ENCODE data around the gene ZNF90. TPM values are rescaled to one million over a fixed set of nuclear protein-coding genes. Genes with fewer than 3 reads are reported as not detected.

Gene ZNF90
- total RNA-seq, 2 experiments from 2014 or later, result 18.1 to 27.0 TPM

DNA sequence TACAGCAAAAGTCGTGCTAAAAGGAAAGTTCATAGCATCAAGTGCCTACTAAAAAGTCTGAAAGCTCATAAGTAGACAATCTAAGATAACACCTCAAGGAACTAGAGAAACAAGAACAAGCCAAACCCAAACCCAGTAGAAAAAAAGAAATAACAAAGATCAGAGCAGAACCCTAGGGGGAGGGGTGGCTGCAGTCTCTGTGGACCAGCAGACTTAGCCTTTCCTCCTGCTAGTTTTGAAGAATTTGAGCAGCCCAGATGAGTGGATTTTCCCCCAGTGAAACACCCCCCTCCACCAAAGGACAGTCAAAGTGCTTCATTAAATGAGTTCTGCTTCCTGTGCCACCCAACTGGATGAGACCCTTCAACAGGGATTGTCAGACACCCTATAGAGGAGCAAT, 86.7 kb downstream of the ZNF90 start:
- intact Hi-C loops (cut with micrococcal nuclease; ENCODE audit: unreplicated experiment), result no loop called here
- H3K4me3 ChIP-seq (ENCODE audit: low read depth, low read length, poor library complexity, severe bottlenecking), result no peak overlapping the region
- no peaks in the 10 kb centered on the region for H3K79me2 ChIP-seq (ENCODE audit: insufficient read depth, low read depth, low read length)
- H2AFZ ChIP-seq (ENCODE audit: low read length), result no peak overlapping the region
- no peaks in the 10 kb centered on the region for H4K20me1 ChIP-seq (ENCODE audit: insufficient read depth, low read length)
- POLR2A ChIA-PET, result interaction anchor here (0.7 kb wide), 1 partner anchor 137 kb away, joined by 3 read pairs; no protein-coding TSS in a partner anchor
- TF ChIP-seq, protein P1, sequence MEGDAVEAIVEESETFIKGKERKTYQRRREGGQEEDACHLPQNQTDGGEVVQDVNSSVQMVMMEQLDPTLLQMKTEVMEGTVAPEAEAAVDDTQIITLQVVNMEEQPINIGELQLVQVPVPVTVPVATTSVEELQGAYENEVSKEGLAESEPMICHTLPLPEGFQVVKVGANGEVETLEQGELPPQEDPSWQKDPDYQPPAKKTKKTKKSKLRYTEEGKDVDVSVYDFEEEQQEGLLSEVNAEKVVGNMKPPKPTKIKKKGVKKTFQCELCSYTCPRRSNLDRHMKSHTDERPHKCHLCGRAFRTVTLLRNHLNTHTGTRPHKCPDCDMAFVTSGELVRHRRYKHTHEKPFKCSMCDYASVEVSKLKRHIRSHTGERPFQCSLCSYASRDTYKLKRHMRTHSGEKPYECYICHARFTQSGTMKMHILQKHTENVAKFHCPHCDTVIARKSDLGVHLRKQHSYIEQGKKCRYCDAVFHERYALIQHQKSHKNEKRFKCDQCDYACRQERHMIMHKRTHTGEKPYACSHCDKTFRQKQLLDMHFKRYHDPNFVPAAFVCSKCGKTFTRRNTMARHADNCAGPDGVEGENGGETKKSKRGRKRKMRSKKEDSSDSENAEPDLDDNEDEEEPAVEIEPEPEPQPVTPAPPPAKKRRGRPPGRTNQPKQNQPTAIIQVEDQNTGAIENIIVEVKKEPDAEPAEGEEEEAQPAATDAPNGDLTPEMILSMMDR (conservative IDR thresholded peaks at IDR 0.05; ENCODE audit: low read length), result no peak
- no peak for TF ChIP-seq EZH2phosphoT487 (IDR thresholded peaks at IDR 0.05; ENCODE audit: borderline replicate concordance, low read depth, low read length)
- CTCF ChIA-PET (ENCODE audit: unreplicated experiment), result no interaction called here
- H3K4me2 ChIP-seq (ENCODE audit: low read length), result no peak overlapping the region
- no peak overlapping the region for H3K27ac ChIP-seq (ENCODE audit: low read depth, low read length, poor library complexity, severe bottlenecking)
- DNase-seq (ENCODE audit: low spot score), result no peak
- peaks cover 22% of the 10 kb centered on the region for H3K4me1 ChIP-seq (ENCODE audit: insufficient read depth, low read length, poor library complexity, severe bottlenecking)
- H3K36me3 ChIP-seq (ENCODE audit: insufficient read depth, low read length), result no peaks in the 10 kb centered on the region; the same call in 1 of the 2 replicates
- H3K9me2 ChIP-seq (ENCODE audit: insufficient read depth, low read length), result no peaks in the 10 kb centered on the region
- BruUV-seq (replicated peaks), result no TSS peak
- peaks cover 6% of the 10 kb centered on the region; the same call in 1 of the 2 replicates for H3K9me3 ChIP-seq (ENCODE audit: low read length)

DNA sequence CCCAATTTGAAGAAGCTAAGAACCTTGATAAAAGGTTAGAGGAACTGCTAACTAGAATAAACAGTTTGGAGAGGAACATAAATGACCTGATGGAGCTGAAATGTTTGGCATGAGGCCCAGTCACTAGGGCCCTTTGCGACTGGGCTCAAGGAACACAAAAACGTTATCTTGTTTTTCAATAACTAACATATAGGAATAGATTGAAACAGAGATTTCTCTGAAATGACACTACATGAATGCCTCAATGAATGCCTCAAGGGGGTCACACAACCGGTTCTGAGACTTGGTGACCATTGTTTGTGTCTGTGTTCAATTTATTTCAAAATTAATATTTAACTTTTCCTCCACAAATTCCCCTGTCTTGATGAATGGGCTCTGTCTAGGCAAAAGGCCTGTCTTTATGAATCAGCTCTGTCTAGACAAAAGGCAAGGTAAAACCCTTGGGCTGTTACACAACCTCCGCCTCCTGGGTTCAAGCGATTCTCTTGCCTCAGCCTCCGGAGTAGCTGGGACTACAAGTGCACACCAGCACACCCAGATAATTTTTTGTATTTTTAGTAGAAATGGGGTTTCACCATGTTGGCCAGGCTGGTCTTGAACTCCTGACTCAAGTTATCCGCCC, 88.3 kb downstream of the ZNF90 start:
- H2AFZ ChIP-seq (ENCODE audit: low read length), result no peak overlapping the region
- no peaks in the 10 kb centered on the region for H3K79me2 ChIP-seq (ENCODE audit: insufficient read depth, low read depth, low read length)
- no TSS peak for BruUV-seq (replicated peaks)
- H3K36me3 ChIP-seq (ENCODE audit: insufficient read depth, low read length), result no peaks in the 10 kb centered on the region; the same call in 1 of the 2 replicates
- H3K4me1 ChIP-seq (ENCODE audit: insufficient read depth, low read length, poor library complexity, severe bottlenecking), result peaks cover 20% of the 10 kb centered on the region
- H3K9me2 ChIP-seq (ENCODE audit: insufficient read depth, low read length), result no peaks in the 10 kb centered on the region
- CTCF ChIA-PET (ENCODE audit: unreplicated experiment), result no interaction called here
- peaks cover 6% of the 10 kb centered on the region; the same call in 1 of the 2 replicates for H3K9me3 ChIP-seq (ENCODE audit: low read length)
- H3K27ac ChIP-seq (ENCODE audit: low read depth, low read length, poor library complexity, severe bottlenecking), result no peak overlapping the region
- POLR2A ChIA-PET, result no interaction called here
- intact Hi-C loops (cut with micrococcal nuclease; ENCODE audit: unreplicated experiment), result no loop called here
- no peak overlapping the region for H3K4me3 ChIP-seq (ENCODE audit: low read depth, low read length, poor library complexity, severe bottlenecking)
- TF ChIP-seq, protein P1 (conservative IDR thresholded peaks at IDR 0.05; ENCODE audit: low read length), result no peak
- TF ChIP-seq EZH2phosphoT487 (IDR thresholded peaks at IDR 0.05; ENCODE audit: borderline replicate concordance, low read depth, low read length), result no peak
- no peak for DNase-seq (ENCODE audit: low spot score)
- H4K20me1 ChIP-seq (ENCODE audit: insufficient read depth, low read length), result no peaks in the 10 kb centered on the region
- H3K4me2 ChIP-seq (ENCODE audit: low read length), result no peak overlapping the region

DNA sequence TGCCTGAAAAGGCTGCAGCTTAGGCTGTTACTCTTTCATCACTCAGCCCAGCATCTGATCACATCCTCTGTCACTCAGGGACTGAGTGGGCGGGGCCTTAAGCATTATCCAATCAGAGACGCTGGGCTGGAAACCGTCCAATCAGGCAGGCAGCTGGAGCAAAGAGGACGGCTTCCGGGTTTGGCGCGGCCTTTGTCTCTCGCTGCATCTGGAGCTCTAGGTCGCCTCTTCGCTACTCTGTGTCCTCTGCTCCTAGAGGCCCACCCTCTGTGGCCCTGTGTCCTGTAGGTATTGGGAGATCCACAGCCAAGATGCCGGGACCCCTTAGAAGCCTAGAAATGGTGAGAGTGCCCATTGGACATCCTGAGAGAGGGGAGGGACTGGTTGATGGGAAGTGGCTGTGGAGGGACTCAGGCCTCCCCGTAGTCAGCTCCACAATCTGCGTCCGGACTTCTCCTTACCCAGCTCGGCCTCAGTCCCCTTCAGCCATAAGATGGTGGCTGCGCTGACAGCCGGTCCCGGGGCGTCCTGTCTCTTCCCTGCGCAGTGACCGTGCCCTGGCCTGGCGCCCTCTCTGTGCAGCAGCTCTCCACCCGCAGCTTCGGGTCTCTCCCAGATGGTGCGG, 89.3 kb downstream of the ZNF90 start, which contains the start of gene ZNF486:
ZNF486 (plus strand) TSS at position 195 of the 625 bp plus-strand sequence; CDS start at position 312, 117 bp downstream.
- Histone ChIP-seq H3K4me1 (ENCODE audit: insufficient read depth, low read length, poor library complexity, severe bottlenecking) (peaks cover 13% of the 10 kb centered on the region), H3K79me2 (ENCODE audit: insufficient read depth, low read depth, low read length) (no peaks in the 10 kb centered on the region), H3K9me3 (ENCODE audit: low read length) (peaks cover 4% of the 10 kb centered on the region; the same call in 1 of the 2 replicates), H3K36me3 (ENCODE audit: insufficient read depth, low read length) (no peaks in the 10 kb centered on the region; the same call in 1 of the 2 replicates), H3K4me2 (ENCODE audit: low read length) (no peak within 1 kb of the TSS), H3K27ac (ENCODE audit: low read depth, low read length, poor library complexity, severe bottlenecking) (no peak within 1 kb of the TSS), H2AFZ (ENCODE audit: low read length) (no peak within 1 kb of the TSS), H3K9me2 (ENCODE audit: insufficient read depth, low read length) (no peaks in the 10 kb centered on the region), H4K20me1 (ENCODE audit: insufficient read depth, low read length) (no peaks in the 10 kb centered on the region), H3K4me3 (ENCODE audit: low read depth, low read length, poor library complexity, severe bottlenecking) (no peak within 1 kb of the TSS)
- no peak for TF ChIP-seq EZH2phosphoT487 (IDR thresholded peaks at IDR 0.05; ENCODE audit: borderline replicate concordance, low read depth, low read length)
- TF ChIP-seq, protein P1 (conservative IDR thresholded peaks at IDR 0.05; ENCODE audit: low read length), result no peak
- ChIA-PET CTCF (ENCODE audit: unreplicated experiment) (no interaction called here), POLR2A (no interaction called here)
- peak; percentile 16 for DNase-seq (ENCODE audit: low spot score)
- intact Hi-C loops (cut with micrococcal nuclease; ENCODE audit: unreplicated experiment), result no loop called here
- no TSS peak for BruUV-seq (replicated peaks)

Data from OCI-LY7 (cell line).